ENCODE measurements around the gene AGFG2.

Gene AGFG2

GRCh38 chr7:100573691-100574361, 34.8 kb downstream of the AGFG2 start, which contains the start of gene SAP25:
TSS of gene SAP25 (minus strand) at chr7:100573900. CDS start at chr7:100573742, 158 bp downstream.
- DNase-seq: no peak

- no peak for DNase-seq
These were observed 35.6 kb downstream of the AGFG2 start for GRCh38 chr7:100574362-100575205.

- DNase-seq: no peak
These were observed 36.2 kb downstream of the AGFG2 start for GRCh38 chr7:100575206-100575631.

- no peak for DNase-seq
These were observed 36.9 kb downstream of the AGFG2 start for GRCh38 chr7:100575746-100576383.

GRCh38 chr7:100576384-100576993, 37.5 kb downstream of the AGFG2 start:
- DNase-seq: no peak

GRCh38 chr7:100577103-100577502, 38.1 kb downstream of the AGFG2 start:
- no peak for DNase-seq

DNA sequence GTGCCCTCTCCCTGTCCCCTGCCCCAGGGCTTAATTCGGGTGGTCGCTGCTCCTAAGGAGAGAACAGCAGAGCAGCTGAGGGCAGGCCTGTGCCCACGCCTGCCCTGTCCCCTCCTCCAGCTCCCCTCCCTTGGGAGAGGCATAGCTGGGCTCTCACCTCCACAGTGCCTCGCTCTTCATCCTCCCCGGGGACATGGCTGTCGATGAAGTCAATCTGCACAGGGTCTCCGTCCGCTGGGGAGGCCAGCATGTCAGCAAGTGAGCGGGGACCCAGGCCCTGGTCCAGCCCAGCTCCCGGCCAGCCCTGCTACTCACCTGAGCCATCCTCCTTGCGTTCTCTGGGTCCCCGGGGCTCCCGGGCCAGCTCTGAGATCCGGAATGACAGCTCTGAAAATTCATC, 38.5 kb downstream of the AGFG2 start:
- DNase-seq: no peak

DNA sequence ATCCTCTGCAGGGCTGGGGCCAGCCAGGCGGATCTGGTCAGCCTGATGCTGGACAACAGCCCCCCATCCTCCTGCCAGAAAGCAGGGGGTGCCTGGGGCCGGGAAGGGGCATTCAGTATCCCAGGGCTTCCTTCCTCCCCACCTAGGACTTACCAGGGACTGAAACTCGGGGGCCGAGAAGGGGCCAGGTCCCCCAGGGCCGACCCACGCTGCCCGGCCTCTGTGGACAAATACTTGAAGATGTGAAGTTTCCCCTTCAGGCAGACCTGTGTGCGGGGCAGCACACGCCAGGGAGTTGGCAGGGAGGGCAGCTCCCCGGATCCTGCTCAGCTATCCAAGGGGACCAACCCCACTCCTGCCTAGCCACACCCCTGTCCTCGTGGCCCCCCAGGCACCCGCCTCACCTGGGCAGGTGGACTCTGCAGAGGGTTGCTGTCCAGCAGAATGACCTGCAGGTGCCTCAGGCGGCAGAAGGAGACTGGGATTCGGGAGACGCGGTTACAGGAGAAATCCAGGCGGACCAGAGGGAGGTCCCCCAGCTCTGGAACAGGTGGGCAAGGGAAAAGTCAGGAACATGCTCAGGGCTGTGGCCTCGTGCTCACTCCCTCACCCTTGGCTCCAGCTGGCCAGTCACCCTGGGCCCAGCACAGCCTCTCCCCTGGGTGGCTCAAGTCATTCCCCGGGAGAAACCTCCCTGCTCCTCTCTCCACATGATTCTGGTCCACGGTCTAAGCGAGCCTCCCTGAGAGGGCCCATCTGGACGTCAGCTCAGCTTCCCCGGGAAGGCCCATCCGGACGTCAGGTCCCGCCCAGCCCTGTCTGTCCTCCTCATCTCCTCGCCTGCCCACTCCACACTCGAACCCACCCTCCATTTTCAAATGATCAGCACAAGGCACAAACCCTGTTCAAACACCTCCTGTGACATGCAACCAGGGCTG, 39.5 kb downstream of the AGFG2 start:
- DNase-seq: no peak

DNA sequence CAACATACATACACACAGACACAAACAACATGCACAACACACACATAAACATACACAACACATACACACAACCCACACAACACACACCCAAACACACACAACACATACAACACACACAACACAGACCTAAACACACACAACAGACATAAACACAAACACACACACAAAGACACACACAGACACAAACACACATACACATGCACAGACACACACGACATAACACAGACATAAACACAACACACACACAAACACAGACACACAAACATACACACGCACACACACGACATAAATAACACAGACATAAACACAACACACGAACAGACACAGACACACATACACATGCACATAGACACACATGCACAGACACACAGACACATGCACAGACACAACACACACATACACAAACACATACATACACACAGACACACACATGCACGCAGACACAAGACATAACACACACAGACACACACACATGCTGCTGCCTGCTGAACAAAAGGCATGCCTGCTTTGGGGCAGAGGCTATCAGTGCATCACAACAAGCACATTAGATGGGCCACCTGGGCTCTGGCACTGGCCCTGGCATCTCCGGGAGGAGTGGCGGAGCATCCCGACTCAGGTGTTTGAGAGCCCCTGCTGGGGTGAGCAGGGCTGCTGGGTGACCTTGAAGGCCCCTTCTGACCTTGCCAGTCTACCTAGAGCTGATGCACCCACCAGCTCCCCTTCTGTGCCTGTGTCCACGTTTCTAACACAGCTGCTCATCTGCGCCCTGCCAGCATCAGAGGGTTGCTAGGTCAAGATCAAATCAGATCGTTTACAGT, 41.7 kb downstream of the AGFG2 start:
- no peak for DNase-seq

GRCh38 chr7:100582041-100582579, 43.1 kb downstream of the AGFG2 start:
- no peak for DNase-seq

DNA sequence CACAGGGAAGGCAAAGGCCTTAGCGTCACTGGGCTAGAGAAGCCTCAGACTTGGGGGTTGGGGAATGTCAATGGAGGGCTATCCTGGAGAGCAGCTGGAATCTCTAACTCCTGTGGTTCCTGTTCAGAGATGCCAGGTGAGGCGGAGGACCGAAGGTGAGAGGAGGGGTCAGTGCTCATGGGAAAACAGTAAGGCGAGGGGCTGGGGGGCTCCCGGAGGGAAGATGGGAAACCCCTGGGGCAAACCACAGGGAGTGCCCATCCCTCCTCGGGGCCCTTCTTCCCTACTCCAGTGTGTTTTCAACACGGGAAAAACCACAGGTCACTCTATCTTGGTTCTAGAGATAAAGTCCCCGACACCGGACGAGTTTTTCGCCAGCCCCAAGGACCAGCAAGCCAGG, 43.6 kb downstream of the AGFG2 start:
- DNase-seq: no peak

DNA sequence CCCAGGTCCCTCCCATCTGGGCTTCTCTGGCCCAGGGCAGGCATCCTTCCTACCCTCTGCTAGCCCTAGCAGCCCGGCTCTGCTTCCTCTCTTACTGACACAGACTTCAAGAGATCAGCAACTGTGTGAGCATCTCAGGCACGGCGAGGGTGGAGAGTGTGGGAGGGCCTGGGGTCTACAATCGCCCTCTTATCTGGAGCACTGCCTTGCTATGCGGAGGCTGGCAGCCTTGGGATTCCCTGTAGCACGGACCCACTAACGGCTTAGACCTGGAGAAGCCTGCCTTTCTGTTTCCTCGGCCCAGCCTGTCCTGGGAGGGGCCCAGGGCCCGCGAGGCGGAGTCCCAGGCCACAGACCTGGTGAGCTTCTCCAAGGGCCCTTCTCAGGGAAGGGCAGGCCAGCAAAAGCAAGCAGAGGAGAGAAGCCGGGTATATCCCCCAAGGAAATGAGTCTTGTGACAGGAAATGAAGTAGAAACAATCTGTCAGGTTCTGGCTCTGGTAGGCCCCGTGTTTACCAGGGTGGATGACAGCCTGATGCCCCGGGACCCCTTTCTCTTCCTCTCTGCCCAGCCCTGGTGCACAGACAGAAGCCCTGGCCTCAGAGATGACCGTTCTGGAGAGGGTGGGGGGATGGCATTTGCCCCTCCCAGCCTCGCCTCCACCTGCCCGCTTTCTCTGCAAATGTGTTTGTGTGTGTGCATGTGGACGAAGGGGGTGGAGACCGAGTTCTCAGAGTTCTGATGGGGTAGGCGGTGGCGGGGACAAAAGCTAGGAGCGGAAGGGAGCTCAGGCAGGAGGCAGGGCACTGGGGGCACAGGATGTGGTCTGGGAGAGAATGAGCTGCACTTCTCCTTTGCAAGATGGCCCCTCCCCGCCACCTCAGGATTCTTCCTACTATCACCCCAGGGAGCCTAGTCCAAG, 44.4 kb downstream of the AGFG2 start:
- DNase-seq: peak; percentile 84

- DNase-seq: no peak
These were observed 45.2 kb downstream of the AGFG2 start for GRCh38 chr7:100584054-100584682.

DNA sequence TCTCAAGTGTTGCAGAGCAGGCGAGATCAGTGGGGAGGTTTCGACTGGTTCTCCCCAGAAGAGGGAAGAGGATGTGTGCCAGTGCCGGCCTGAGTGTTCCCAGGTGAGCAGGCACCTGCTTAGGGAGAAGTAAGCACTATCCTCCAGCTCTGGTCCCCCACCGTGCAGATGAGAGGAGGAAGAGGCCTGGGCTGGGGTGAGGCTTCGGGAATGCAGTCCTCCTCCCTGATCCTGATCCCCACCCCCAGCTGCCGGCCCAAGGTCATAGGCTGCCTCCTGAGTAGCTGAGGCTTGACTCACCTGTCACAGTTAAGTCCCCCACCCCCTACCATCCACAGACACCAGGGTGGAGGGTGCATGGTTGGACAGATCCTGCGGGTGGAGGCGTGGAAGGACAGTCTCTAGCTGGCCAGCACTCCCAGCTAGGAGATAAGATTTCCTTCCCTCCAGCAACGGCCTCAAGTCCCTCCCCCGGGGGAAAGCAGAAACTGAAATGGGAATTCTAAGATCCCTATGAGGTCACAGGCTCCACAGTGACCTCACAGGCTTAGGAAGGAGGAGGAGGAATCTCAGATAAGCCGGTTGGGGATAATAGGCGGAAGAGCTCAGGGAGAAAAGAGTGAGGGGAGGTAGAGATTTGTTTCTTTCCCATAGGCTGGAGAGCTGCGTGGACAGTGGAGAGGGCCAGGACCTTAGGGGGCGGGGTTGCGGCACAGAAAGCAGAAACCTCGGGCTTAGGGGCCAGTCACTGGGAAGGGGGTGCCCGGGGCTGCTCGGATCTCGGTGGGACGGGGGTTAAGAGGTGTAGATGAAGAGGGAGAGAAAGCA, 45.9 kb downstream of the AGFG2 start:
- DNase-seq: no peak

DNA sequence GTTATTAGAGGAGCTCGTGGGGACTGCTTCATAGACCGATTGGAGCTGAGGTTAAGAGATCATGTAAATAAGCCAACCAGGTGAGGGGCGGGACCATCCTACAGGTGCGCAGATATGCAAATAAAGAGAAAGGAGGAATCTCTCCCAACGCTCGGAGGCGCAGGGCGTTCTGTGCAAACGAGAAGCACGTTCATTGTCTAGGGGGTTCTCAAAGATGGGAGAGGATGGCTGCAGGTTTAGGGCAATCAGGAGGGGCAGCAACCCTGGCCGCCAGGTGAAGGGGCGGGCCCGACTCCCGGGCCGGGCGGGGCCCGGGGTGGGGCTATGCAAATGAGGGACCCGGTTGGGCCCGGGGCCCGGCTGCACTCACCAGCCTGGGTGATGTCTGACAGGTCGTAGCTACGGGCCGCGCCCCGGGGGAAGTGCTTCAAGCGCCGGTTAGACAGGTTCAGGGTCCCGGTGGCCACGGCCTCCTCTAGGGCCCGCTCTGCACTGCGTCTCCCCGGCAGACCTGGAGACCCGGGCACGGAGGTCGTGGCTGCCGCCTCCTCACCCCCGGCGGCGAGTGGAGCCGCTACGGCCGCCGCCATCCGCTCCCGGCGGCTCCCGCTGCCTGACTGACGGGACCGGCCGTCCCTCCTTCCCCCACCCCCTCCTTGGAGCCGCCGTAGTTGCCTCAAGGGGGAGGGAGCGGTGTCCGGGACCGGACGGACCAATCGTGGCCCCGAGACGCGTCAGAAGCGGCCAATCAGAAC, 46.7 kb downstream of the AGFG2 start, which contains the start of gene LRCH4:
TSS of gene LRCH4 (minus strand) at position 619 of the 755 bp plus-strand sequence. CDS start at position 590, 29 bp downstream.
- DNase-seq: peak; percentile 62

- peak; percentile 100 for DNase-seq
These were observed 47.4 kb downstream of the AGFG2 start, which contains the start of gene FBXO24 for GRCh38 chr7:100586266-100587025. TSS of gene FBXO24 (plus strand) at chr7:100586328. CDS start at chr7:100586626, 298 bp downstream.
